ENCODE data around the gene ANO10.

ANO10 gene

DNA sequence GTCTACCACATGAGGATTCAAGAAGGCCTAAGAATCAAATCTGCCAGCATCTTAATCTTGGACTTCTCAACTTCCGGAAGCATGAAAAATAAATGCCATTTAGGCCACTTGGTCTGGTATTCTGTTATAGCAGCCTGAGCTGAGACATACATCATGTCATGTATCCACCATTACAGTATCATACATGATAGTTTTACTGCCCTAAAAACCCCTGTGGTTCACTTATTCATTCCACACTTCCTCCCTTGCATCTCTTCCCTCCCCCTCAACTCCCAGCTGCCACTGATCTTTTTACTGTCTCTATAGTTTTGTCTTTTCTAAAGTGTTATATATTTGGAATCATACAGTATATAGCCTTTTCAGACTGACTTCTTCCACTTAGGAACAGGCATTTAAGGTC lies 173.7 kb downstream of the ANO10 start:
- Histone ChIP-seq H3K4me3 (ENCODE audit: low read depth, low read length) (no peak overlapping the region), H3K79me2 (ENCODE audit: control insufficient read depth, insufficient read depth, low read length, unreplicated experiment) (no peaks in the 10 kb centered on the region), H3K27ac (ENCODE audit: low read depth, low read length) (no peak overlapping the region), H3K4me1 (ENCODE audit: control insufficient read depth, insufficient read depth, low read length, unreplicated experiment) (no peaks in the 10 kb centered on the region), H3K36me3 (ENCODE audit: insufficient read depth, low read length) (no peaks in the 10 kb centered on the region), H2AFZ (ENCODE audit: low read length, unreplicated experiment) (no peak overlapping the region), H3K27me3 (ENCODE audit: insufficient read depth, low read length) (no peaks in the 10 kb centered on the region)

- no peaks in the 10 kb centered on the region for H3K36me3 ChIP-seq (ENCODE audit: insufficient read depth, low read length)
- H3K79me2 ChIP-seq (ENCODE audit: control insufficient read depth, insufficient read depth, low read length, unreplicated experiment) = no peaks in the 10 kb centered on the region
- no peak overlapping the region for H3K4me3 ChIP-seq (ENCODE audit: low read depth, low read length)
- H2AFZ ChIP-seq (ENCODE audit: low read length, unreplicated experiment) = no peak overlapping the region
- H3K27ac ChIP-seq (ENCODE audit: low read depth, low read length) = no peak overlapping the region
- H3K27me3 ChIP-seq (ENCODE audit: insufficient read depth, low read length) = no peaks in the 10 kb centered on the region
- no peaks in the 10 kb centered on the region for H3K4me1 ChIP-seq (ENCODE audit: control insufficient read depth, insufficient read depth, low read length, unreplicated experiment)
These were observed 176.0 kb downstream of the ANO10 start for GRCh38 chr3:43445820-43446219.

- no peaks in the 10 kb centered on the region for H3K27me3 ChIP-seq (ENCODE audit: insufficient read depth, low read length)
- no peaks in the 10 kb centered on the region; the same call in 1 of the 2 replicates for H3K36me3 ChIP-seq (ENCODE audit: insufficient read depth, low read length)
- H3K4me1 ChIP-seq (ENCODE audit: control insufficient read depth, insufficient read depth, low read length, unreplicated experiment) = no peaks in the 10 kb centered on the region
- H2AFZ ChIP-seq (ENCODE audit: low read length, unreplicated experiment) = no peak overlapping the region
- no peak overlapping the region for H3K27ac ChIP-seq (ENCODE audit: low read depth, low read length)
- no peaks in the 10 kb centered on the region for H3K79me2 ChIP-seq (ENCODE audit: control insufficient read depth, insufficient read depth, low read length, unreplicated experiment)
- H3K4me3 ChIP-seq (ENCODE audit: low read depth, low read length) = no peak overlapping the region
These were observed 178.9 kb downstream of the ANO10 start for GRCh38 chr3:43442872-43443395.

DNA sequence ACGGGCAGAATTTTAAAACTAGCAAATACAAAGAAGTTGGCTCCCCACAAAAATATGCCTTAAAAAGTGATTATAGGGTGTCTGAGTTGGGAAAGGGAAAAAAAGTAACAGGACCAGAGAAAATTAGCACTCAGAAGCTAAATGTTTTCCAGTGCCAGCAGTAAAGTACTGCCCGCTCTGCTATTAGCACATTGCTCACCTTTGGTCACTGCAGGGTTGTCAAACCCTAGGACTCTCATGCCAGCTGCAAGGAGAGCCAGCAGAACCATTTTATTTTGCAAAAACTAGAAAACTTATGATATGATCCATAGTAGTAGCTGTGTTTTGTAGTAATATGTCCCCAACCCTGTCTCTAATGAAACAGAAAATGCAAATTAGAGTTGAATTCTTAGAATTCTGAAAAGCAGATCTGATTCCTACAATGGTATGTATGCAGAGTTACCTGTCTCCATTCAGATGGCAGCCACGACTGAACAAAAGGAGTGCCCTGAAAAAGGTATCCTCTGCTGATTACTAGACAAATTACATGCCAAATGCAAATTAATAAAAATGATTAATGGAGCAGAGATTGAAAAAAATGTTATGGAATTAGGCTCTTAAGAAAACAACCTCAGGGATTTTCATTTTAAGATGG lies 185.2 kb downstream of the ANO10 start:
- no peak overlapping the region for H3K27ac ChIP-seq (ENCODE audit: low read depth, low read length)
- H3K27me3 ChIP-seq (ENCODE audit: insufficient read depth, low read length) = no peaks in the 10 kb centered on the region
- H2AFZ ChIP-seq (ENCODE audit: low read length, unreplicated experiment) = no peak overlapping the region
- H3K79me2 ChIP-seq (ENCODE audit: control insufficient read depth, insufficient read depth, low read length, unreplicated experiment) = no peaks in the 10 kb centered on the region
- H3K4me3 ChIP-seq (ENCODE audit: low read depth, low read length) = no peak overlapping the region
- H3K36me3 ChIP-seq (ENCODE audit: insufficient read depth, low read length) = no peaks in the 10 kb centered on the region; the same call in none of the 2 replicates
- no peaks in the 10 kb centered on the region for H3K4me1 ChIP-seq (ENCODE audit: control insufficient read depth, insufficient read depth, low read length, unreplicated experiment)

DNA sequence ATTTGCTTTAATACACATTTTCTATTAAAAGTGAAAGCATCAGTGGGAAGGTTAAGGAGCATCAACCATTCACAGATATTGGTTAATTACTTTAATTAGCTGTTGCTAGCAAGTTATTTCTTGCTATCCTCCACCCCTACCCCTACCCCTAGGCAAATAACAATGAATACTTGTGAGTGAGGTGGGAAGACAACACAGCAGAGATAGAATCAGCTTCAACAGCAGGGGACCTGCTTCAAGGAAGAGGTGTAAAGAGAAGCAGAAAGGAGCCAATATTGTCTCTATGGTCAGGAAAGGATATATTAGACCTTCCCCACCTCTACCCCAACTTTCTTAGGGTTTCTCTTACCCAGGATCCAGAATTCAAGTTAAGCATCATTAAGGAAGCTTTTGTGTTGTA lies 186.1 kb downstream of the ANO10 start:
- no peak overlapping the region for H3K27ac ChIP-seq (ENCODE audit: low read depth, low read length)
- no peaks in the 10 kb centered on the region for H3K27me3 ChIP-seq (ENCODE audit: insufficient read depth, low read length)
- no peak overlapping the region for H3K4me3 ChIP-seq (ENCODE audit: low read depth, low read length)
- H3K4me1 ChIP-seq (ENCODE audit: control insufficient read depth, insufficient read depth, low read length, unreplicated experiment) = no peaks in the 10 kb centered on the region
- H3K79me2 ChIP-seq (ENCODE audit: control insufficient read depth, insufficient read depth, low read length, unreplicated experiment) = no peaks in the 10 kb centered on the region
- no peaks in the 10 kb centered on the region; the same call in none of the 2 replicates for H3K36me3 ChIP-seq (ENCODE audit: insufficient read depth, low read length)
- H2AFZ ChIP-seq (ENCODE audit: low read length, unreplicated experiment) = no peak overlapping the region

DNA sequence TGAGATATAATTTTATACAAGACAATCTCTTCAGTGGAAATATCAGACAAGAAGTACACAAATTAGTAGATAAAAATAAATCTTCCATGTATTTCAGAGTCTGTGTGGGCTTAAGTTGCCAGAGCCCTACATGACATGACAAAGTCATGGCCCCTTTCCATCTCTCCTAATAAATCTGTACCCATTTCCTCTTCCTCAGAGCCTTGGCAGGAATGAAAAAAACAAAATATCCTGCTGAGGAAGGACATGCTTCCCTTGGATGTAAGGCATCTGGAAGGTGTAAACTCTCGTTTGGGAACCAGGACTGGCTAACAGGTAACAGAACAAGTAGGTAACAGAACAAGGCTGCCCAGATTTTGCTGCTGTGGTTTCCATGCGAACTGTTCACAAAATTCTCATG lies 187.4 kb downstream of the ANO10 start:
- Histone ChIP-seq H3K4me3 (ENCODE audit: low read depth, low read length) (no peak overlapping the region), H3K36me3 (ENCODE audit: insufficient read depth, low read length) (no peaks in the 10 kb centered on the region; the same call in none of the 2 replicates), H3K27me3 (ENCODE audit: insufficient read depth, low read length) (no peaks in the 10 kb centered on the region), H2AFZ (ENCODE audit: low read length, unreplicated experiment) (no peak overlapping the region), H3K79me2 (ENCODE audit: control insufficient read depth, insufficient read depth, low read length, unreplicated experiment) (no peaks in the 10 kb centered on the region), H3K4me1 (ENCODE audit: control insufficient read depth, insufficient read depth, low read length, unreplicated experiment) (no peaks in the 10 kb centered on the region), H3K27ac (ENCODE audit: low read depth, low read length) (no peak overlapping the region)

GRCh38 chr3:43432462-43432861 lies 189.3 kb downstream of the ANO10 start:
- H3K27me3 ChIP-seq (ENCODE audit: insufficient read depth, low read length) = no peaks in the 10 kb centered on the region
- no peak overlapping the region for H2AFZ ChIP-seq (ENCODE audit: low read length, unreplicated experiment)
- H3K36me3 ChIP-seq (ENCODE audit: insufficient read depth, low read length) = no peaks in the 10 kb centered on the region; the same call in 1 of the 2 replicates
- no peaks in the 10 kb centered on the region for H3K79me2 ChIP-seq (ENCODE audit: control insufficient read depth, insufficient read depth, low read length, unreplicated experiment)
- no peak overlapping the region for H3K4me3 ChIP-seq (ENCODE audit: low read depth, low read length)
- H3K4me1 ChIP-seq (ENCODE audit: control insufficient read depth, insufficient read depth, low read length, unreplicated experiment) = no peaks in the 10 kb centered on the region
- H3K27ac ChIP-seq (ENCODE audit: low read depth, low read length) = no peak overlapping the region

- peaks cover 23% of the 10 kb centered on the region for H3K4me1 ChIP-seq (ENCODE audit: control insufficient read depth, insufficient read depth, low read length, unreplicated experiment)
- no peak overlapping the region for H2AFZ ChIP-seq (ENCODE audit: low read length, unreplicated experiment)
- H3K27ac ChIP-seq (ENCODE audit: low read depth, low read length) = no peak overlapping the region
These were observed 195.4 kb downstream of the ANO10 start for GRCh38 chr3:43426388-43426787.

GRCh38 chr3:43425829-43426228 lies 196.0 kb downstream of the ANO10 start:
- H3K4me1 ChIP-seq (ENCODE audit: control insufficient read depth, insufficient read depth, low read length, unreplicated experiment) = peaks cover 23% of the 10 kb centered on the region
- no peaks in the 10 kb centered on the region for H3K27me3 ChIP-seq (ENCODE audit: insufficient read depth, low read length)
- no peaks in the 10 kb centered on the region for H3K36me3 ChIP-seq (ENCODE audit: insufficient read depth, low read length)
- H3K27ac ChIP-seq (ENCODE audit: low read depth, low read length) = no peak overlapping the region
- H3K4me3 ChIP-seq (ENCODE audit: low read depth, low read length) = no peak overlapping the region
- H2AFZ ChIP-seq (ENCODE audit: low read length, unreplicated experiment) = no peak overlapping the region
- H3K79me2 ChIP-seq (ENCODE audit: control insufficient read depth, insufficient read depth, low read length, unreplicated experiment) = no peaks in the 10 kb centered on the region

More at GRCh38 chr3:43426388-43426787, 195.4 kb downstream of the ANO10 start:
- Histone ChIP-seq H3K36me3 (ENCODE audit: insufficient read depth, low read length) (no peaks in the 10 kb centered on the region; the same call in 1 of the 2 replicates), H3K79me2 (ENCODE audit: control insufficient read depth, insufficient read depth, low read length, unreplicated experiment) (no peaks in the 10 kb centered on the region), H3K4me3 (ENCODE audit: low read depth, low read length) (no peak overlapping the region), H3K27me3 (ENCODE audit: insufficient read depth, low read length) (no peaks in the 10 kb centered on the region)

GRCh38 chr3:43423639-43424038 lies 198.2 kb downstream of the ANO10 start:
- Histone ChIP-seq H3K36me3 (ENCODE audit: insufficient read depth, low read length) (no peaks in the 10 kb centered on the region), H3K4me1 (ENCODE audit: control insufficient read depth, insufficient read depth, low read length, unreplicated experiment) (peaks cover 23% of the 10 kb centered on the region), H3K79me2 (ENCODE audit: control insufficient read depth, insufficient read depth, low read length, unreplicated experiment) (no peaks in the 10 kb centered on the region), H3K4me3 (ENCODE audit: low read depth, low read length) (no peak overlapping the region), H2AFZ (ENCODE audit: low read length, unreplicated experiment) (no peak overlapping the region), H3K27me3 (ENCODE audit: insufficient read depth, low read length) (no peaks in the 10 kb centered on the region), H3K27ac (ENCODE audit: low read depth, low read length) (no peak overlapping the region)

DNA sequence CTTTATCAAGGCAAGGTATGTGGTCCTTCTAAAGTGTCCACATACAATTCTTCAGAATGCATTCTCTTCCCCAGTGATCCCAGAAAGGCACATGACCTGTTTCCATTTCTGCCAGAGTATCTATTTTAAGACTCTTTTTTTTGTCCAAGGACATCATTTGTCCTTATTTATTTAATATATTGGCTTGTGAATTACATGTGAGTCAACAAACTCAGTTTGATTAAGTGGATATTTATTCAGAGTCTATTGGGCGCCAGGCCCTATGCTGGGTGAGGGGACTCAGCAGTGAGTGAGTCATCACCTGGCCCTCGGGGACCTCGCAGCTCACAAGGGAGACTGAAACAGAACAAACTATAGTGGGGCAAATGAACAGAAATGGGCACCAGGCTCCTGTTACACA lies 198.7 kb downstream of the ANO10 start:
- peaks cover 23% of the 10 kb centered on the region for H3K4me1 ChIP-seq (ENCODE audit: control insufficient read depth, insufficient read depth, low read length, unreplicated experiment)
- H3K27me3 ChIP-seq (ENCODE audit: insufficient read depth, low read length) = no peaks in the 10 kb centered on the region
- H3K4me3 ChIP-seq (ENCODE audit: low read depth, low read length) = no peak overlapping the region
- H3K36me3 ChIP-seq (ENCODE audit: insufficient read depth, low read length) = no peaks in the 10 kb centered on the region
- H2AFZ ChIP-seq (ENCODE audit: low read length, unreplicated experiment) = no peak overlapping the region
- no peaks in the 10 kb centered on the region for H3K79me2 ChIP-seq (ENCODE audit: control insufficient read depth, insufficient read depth, low read length, unreplicated experiment)
- H3K27ac ChIP-seq (ENCODE audit: low read depth, low read length) = peak overlapping the region; percentile 22; the same call in 1 of the 2 replicates

All from ACC112 (cell line).